Type B pancreatic cell (in vitro differentiated cells): ENCODE measurements around the gene MYO16. TPM values are rescaled to one million over a fixed set of nuclear protein-coding genes. Genes with fewer than 3 reads are reported as not detected.
"Not testable (repeated sequence)": the region's sequence is repeated elsewhere in the genome, so short reads cannot be mapped to it uniquely, and the experiment has no call there.

Experiments
- DNase-seq: peaks from one replicate; pipeline ENCODE4 v3.0.0; 2021; ENCODE audit warnings: mixed read lengths; ENCODE audit not compliant: unreplicated experiment; ENCODE audit errors: extremely low spot score
- H3K27ac Mint-ChIP-seq: 2 replicates; pipeline ENCODE4 v1.8.0; 2021; ENCODE audit warnings: mild to moderate bottlenecking, mixed read lengths
- H3K27me3 Mint-ChIP-seq: 2 replicates; pipeline ENCODE4 v1.8.0; 2021; ENCODE audit warnings: mixed read lengths
- H3K36me3 Mint-ChIP-seq: 2 replicates; pipeline ENCODE4 v1.8.0; 2021; ENCODE audit warnings: mixed read lengths
- H3K4me1 Mint-ChIP-seq: one replicate; pipeline ENCODE4 v1.8.0; 2021; ENCODE audit warnings: mixed read lengths; ENCODE audit not compliant: unreplicated experiment
- H3K4me3 Mint-ChIP-seq: 2 replicates; pipeline ENCODE4 v1.8.0; 2021; ENCODE audit warnings: mild to moderate bottlenecking, mixed read lengths
- H3K9me3 Mint-ChIP-seq: 2 replicates; pipeline ENCODE4 v1.8.0; 2021; ENCODE audit warnings: mixed read lengths
- CTCF ChIP-seq: fragments of 200-600 bp; sonication (generic); conservative IDR thresholded peaks from 2 replicates; pipeline ENCODE4 v1.5.0; 2021; ENCODE audit warnings: antibody characterized with exemption, mild to moderate bottlenecking
- total RNA-seq: library from RNA; stranded (reverse); gene quantifications from 2 replicates; pipeline ENCODE4 v1.2.1, GENCODE V29; 2021; ENCODE audit warnings: low replicate concordance

MYO16 gene
- total RNA-seq, 1 donor from 2014 or later, result 1.5 TPM

GRCh38 chr13:108895220-108895704 is 265.9 kb downstream of the MYO16 start:
- H3K4me1 Mint-ChIP-seq, result peaks cover 3% of the 10 kb centered on the region
- no peaks in the 10 kb centered on the region for H3K9me3 Mint-ChIP-seq
- peaks cover 3% of the 10 kb centered on the region for H3K27me3 Mint-ChIP-seq
- H3K27ac Mint-ChIP-seq, result no peak overlapping the region
- no peaks in the 10 kb centered on the region for H3K36me3 Mint-ChIP-seq
- H3K4me3 Mint-ChIP-seq, result no peak overlapping the region
- peak; percentile 85 for TF ChIP-seq CTCF
- no peak for DNase-seq

- Mint-ChIP-seq H3K4me3 (no peak overlapping the region), H3K36me3 (no peaks in the 10 kb centered on the region), H3K4me1 (peaks cover 3% of the 10 kb centered on the region), H3K27ac (no peak overlapping the region), H3K9me3 (peaks cover 6% of the 10 kb centered on the region), H3K27me3 (peaks cover 3% of the 10 kb centered on the region)
- no peak for TF ChIP-seq CTCF
- DNase-seq, result no peak
These were observed 268.5 kb downstream of the MYO16 start for GRCh38 chr13:108897955-108898354.

- Mint-ChIP-seq H3K36me3 (no peaks in the 10 kb centered on the region), H3K27me3 (no peaks in the 10 kb centered on the region), H3K9me3 (peaks cover 6% of the 10 kb centered on the region), H3K27ac (no peak overlapping the region), H3K4me1 (no peaks in the 10 kb centered on the region), H3K4me3 (no peak overlapping the region)
- DNase-seq, result no peak
- TF ChIP-seq CTCF, result no peak
These were observed 273.2 kb downstream of the MYO16 start for GRCh38 chr13:108902405-108903155.

- H3K4me3 Mint-ChIP-seq, result no peak overlapping the region
- no peaks in the 10 kb centered on the region for H3K27me3 Mint-ChIP-seq
- H3K27ac Mint-ChIP-seq, result no peak overlapping the region
- H3K4me1 Mint-ChIP-seq, result no peaks in the 10 kb centered on the region
- H3K36me3 Mint-ChIP-seq, result no peaks in the 10 kb centered on the region
- TF ChIP-seq CTCF, result no peak
- DNase-seq, result no peak
- peaks cover 6% of the 10 kb centered on the region for H3K9me3 Mint-ChIP-seq
These were observed 274.2 kb downstream of the MYO16 start for GRCh38 chr13:108903613-108904012.

GRCh38 chr13:108911807-108912206 is 282.4 kb downstream of the MYO16 start:
- Mint-ChIP-seq H3K4me3 (no peak overlapping the region), H3K36me3 (no peaks in the 10 kb centered on the region), H3K9me3 (peaks cover 7% of the 10 kb centered on the region), H3K27me3 (no peaks in the 10 kb centered on the region), H3K27ac (peak overlapping the region; percentile 56), H3K4me1 (peaks cover 19% of the 10 kb centered on the region)
- no peak for DNase-seq
- TF ChIP-seq CTCF, result no peak

- H3K36me3 Mint-ChIP-seq, H3K4me3 Mint-ChIP-seq, H3K27me3 Mint-ChIP-seq, DNase-seq, H3K27ac Mint-ChIP-seq, H3K9me3 Mint-ChIP-seq: not testable (repeated sequence)
- H3K4me1 Mint-ChIP-seq, result peaks cover 22% of the 10 kb centered on the region
These were observed 284.3 kb downstream of the MYO16 start for GRCh38 chr13:108913731-108914130.
